Stimulated activated CD4-positive, alpha-beta T cell treated with anti-CD3 and anti-CD28 coated beads, Interleukin-4, amount 100 ng/mL, for 1 hour (primary cell): Measurements from ENCODE around the gene TMC1.

Source experiments
- DNase-seq: peaks from one replicate; pipeline ENCODE4 v3.0.0-alpha.2; 2020

Gene TMC1

DNA sequence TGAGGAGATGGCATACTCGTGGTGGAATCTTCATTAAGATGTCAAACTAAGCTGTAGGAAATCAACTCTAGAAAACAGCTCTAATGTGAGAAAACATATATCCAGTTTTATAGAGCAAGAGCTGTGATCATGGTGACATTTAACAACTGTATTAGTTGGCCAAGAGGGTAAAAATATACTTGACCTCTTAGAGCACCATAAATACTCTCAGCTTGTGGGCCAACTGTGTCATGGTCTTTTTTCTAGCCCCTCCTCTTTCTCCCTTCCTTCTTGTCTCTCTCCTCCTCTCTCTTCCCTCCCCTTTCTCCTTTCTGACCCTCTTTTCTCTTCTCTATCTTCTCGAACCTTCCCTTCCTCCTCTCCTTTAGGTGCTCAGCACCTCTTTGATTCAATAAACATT lies 54.7 kb downstream of the TMC1 start:
- DNase-seq, result no peak

GRCh38 chr9:72577212-72577753 lies 55.9 kb downstream of the TMC1 start:
- no peak for DNase-seq

- no peak for DNase-seq
Measured at GRCh38 chr9:72579190-72579589, 57.8 kb downstream of the TMC1 start.

GRCh38 chr9:72579880-72580550 lies 58.6 kb downstream of the TMC1 start:
- DNase-seq, result no peak

GRCh38 chr9:72581694-72582093 lies 60.3 kb downstream of the TMC1 start:
- no peak for DNase-seq

DNA sequence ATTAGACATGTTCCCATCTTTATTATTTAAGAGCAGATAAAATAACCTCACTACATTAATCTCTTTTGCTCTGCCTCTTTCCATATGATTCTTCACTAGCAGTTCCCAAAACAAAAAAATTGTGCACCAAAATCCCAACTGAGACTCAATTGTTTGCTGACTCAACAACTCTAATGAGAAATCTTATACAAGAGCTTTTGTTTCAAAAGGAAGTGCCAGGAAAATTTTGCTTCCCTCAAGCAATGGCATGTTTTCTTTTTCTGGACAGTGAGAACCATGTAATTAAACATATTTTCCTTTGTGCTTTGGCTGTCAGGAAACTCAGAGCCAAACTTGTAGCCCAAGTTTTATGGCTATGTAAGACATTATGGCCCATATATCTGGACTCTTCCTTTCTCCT lies 62.0 kb downstream of the TMC1 start:
- DNase-seq, result no peak

GRCh38 chr9:72586388-72587130 lies 65.2 kb downstream of the TMC1 start:
- no peak for DNase-seq

DNA sequence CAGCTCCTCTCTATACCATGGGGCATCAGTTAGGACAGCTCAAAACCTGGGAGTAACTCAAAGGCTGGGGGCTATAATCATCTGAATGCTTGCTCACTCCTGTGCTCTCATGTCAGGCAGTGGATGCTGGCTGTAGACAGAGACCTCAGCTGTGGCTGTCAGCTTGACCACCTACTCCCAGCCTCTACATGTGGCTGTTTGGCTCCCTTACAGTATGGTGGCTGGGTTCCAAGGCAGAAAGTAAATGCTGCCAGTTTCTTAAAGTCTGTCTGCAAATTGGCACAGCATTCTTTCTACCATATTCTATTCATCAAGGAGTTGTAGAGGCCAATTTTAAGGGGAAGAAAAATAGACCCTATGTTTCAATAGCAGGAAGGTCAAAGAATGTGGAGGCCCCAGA lies 66.9 kb downstream of the TMC1 start:
- DNase-seq, result no peak

DNA sequence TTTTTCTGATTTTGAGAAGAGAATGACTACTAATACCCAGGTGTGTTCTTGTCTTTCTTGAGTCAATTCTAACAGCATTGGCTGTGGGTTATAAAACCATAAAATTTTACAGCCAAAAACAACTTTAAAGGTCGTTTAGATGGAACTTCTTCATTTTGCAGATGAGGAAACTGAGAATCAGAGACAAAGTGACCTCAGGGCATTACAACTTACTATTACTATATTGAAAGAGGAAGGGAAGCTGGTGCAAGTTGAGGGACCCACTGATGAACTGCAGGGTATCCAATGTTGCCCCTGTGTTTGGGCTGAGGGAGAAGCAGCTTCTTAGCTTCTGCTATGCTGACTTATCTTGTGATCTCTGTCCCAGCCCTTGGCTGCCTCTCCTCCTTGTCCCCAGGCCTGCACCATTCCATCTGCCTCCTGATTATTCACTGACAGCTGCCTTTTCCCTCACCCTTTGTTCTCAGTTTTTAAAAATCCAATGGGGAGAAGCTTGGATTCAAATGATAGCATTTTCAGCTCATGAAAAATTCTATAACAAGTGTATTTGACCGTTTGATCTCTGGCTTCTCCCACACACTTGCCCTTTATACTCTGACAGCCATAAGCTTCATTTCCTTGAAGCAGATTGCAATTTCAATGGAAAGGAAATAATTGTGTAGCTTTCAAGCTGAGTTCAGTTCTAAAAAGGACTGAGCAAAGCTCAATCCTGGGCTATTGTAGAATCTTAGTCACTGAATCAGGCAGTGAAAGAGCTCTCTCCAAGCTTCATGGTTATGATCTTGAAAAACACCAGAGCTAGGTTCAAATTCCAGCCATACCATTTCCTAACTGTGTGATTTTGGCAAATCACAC lies 68.5 kb downstream of the TMC1 start:
- no peak for DNase-seq

- no peak for DNase-seq
Measured at GRCh38 chr9:72590824-72591223, 69.4 kb downstream of the TMC1 start.

- DNase-seq, result no peak
Measured at GRCh38 chr9:72592502-72593403, 71.3 kb downstream of the TMC1 start.

GRCh38 chr9:72596451-72597180 lies 75.2 kb downstream of the TMC1 start:
- no peak for DNase-seq

DNA sequence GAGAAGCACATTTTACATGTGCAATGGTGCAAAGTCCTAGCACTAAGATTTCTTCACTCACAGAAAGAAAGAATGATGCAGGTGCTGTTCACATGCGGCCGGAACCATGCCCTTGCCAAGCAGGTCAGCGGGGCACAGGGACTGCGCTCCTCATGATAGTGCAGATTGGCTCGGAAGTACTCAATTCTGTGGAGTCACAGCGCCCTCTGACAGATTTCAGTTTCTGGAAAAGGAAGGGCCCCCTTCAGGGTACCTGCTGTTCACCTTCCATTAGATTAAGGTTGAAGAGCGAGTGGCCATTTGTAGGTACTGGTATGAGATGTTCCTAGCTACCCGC lies 75.7 kb downstream of the TMC1 start:
- DNase-seq, result no peak

- DNase-seq, result no peak
Measured at GRCh38 chr9:72597601-72598000, 76.2 kb downstream of the TMC1 start.

DNA sequence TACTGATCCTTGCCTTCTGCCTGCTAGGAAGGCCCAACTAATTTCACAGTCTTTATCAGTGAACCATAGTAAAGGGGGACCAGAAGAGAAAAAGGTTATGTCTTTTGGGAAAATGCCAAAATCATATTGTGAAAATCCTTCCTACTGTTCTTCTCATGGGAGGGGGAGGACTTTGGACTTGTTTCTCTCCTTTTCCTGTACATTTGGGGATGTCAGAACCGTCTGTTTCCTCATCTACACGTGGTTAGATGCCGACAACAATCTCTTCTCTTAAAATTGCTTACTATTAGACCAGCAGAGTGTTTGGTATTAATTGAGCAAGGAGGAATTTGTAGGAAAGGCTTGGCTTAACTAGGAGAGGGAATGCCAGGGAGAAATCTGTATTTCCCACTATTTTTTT lies 77.2 kb downstream of the TMC1 start:
- DNase-seq, result no peak

DNA sequence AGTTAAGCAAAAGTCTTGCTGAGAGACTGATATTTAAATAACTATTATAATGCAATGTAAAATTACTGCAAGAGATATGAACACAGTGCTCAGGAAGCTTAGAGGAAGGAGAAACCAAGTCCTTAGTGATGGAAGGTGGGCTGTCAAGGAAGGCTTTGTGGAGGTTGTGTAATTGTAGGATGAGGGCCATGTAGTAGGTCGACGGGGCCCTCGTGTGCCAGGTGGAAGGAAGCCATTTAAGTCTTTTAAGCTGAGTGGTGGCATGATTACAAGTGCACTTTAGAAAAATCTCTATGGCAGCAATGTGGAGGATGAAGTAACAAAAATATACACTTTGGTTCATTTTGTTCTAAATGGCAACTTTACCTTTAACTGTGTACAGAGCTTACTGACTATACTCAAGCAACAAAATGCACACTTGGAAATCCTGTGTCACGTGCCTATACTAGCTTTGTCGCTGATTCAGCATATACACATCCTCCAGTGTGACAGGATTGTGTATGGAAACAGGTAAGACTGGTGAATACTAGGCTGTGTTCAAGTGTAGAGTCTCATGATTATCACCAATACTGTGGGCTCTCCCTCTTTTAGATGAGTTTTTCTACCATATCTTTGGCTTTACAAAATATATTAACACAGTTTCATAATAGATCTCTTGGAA lies 78.6 kb downstream of the TMC1 start:
- DNase-seq, result no peak

DNA sequence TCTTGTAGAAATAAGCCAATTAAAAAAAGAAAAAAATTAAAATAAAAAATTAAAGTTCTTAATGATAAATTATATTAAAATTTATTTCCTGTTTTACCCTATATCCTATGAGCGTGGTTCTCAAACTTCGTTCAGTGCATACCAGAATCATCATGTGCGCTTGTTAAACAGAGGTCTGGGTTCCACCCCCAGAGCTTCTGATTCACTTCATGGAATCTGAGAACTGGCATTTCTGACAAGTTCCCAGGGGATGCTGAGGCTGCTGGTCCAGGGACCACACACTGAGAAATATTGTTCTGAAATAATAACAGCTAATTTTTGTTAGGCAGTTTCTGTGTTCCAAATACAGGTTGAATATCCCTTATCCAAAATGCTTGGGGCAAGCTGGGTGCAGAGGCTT lies 79.3 kb downstream of the TMC1 start:
- no peak for DNase-seq

GRCh38 chr9:72601615-72602014 lies 80.2 kb downstream of the TMC1 start:
- no peak for DNase-seq

GRCh38 chr9:72612449-72612848 lies 91.0 kb downstream of the TMC1 start:
- DNase-seq, result no peak

DNA sequence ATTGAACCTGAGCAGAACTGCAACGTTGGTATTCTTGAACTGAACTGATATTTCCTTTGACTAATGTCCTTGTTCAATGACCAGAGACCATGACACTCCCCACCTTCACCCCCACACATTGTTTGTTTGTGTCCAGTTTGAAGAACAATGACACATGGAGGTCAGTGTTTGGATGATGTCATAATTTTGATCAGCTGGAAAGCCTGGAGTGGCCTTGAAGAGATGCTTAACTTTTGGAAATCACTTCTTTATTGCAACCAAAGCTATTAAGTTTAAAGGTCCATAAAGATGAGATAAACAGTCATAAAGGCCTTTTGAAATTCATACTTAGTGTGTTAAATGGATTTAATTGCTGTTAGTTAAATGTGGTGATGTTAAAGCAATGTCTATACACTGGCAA lies 92.7 kb downstream of the TMC1 start:
- DNase-seq, result no peak

DNA sequence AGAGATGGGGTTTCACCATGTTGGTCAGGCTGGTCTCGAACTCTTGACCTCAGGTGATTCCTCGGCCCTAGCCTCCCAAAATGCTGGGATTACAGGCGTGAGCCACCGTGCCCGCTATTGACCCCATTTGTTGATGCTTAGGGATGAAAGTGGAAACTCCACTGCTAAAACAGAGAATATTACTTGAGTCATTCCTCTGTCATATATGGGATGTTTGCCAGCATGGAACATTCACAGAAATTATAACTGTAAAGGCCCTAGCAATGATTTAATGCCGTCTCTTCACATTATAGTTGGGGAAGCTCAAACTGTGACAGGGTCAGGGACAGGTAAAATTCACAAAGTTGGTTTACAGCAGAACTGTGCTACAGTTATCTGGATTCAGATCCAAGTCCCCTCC lies 94.5 kb downstream of the TMC1 start:
- no peak for DNase-seq
